Mesothelial cell of epicardium (in vitro differentiated cells): ENCODE data around the gene RGPD4. TPM values are rescaled to one million over a fixed set of nuclear protein-coding genes. Genes with fewer than 3 reads are reported as not detected.
"Not testable (repeated sequence)": the region's sequence is repeated elsewhere in the genome, so short reads cannot be mapped to it uniquely, and the experiment has no call there.

ENCODE experiments used
- DNase-seq, 2 experiments: peaks; one replicate each; pipeline ENCODE4 v3.0.0; 2021; ENCODE audit warnings: low spot score in 2 of 2; ENCODE audit not compliant: unreplicated experiment in 2 of 2
- H3K27ac Mint-ChIP-seq: 2 replicates; pipeline ENCODE4 v1.8.0; 2021; ENCODE audit warnings: mixed read lengths
- H3K27me3 Mint-ChIP-seq: 2 replicates; pipeline ENCODE4 v1.8.0; 2021; ENCODE audit warnings: low read depth, mixed read lengths
- H3K36me3 Mint-ChIP-seq: 2 replicates; pipeline ENCODE4 v1.8.0; 2021; ENCODE audit warnings: mixed read lengths
- H3K4me1 Mint-ChIP-seq: 2 replicates; pipeline ENCODE4 v1.8.0; 2021; ENCODE audit warnings: mixed read lengths
- H3K4me3 Mint-ChIP-seq: 2 replicates; pipeline ENCODE4 v1.8.0; 2021; ENCODE audit warnings: mild to moderate bottlenecking, moderate library complexity, mixed read lengths
- H3K9me3 Mint-ChIP-seq: 2 replicates; pipeline ENCODE4 v1.8.0; 2021; ENCODE audit warnings: mixed read lengths
- CTCF ChIP-seq: fragments of 200-600 bp; sonication (generic); IDR thresholded peaks from one replicate; pipeline ENCODE4 v1.5.0; 2021; ENCODE audit warnings: antibody characterized with exemption; ENCODE audit not compliant: unreplicated experiment
- total RNA-seq: library from RNA; stranded (reverse); gene quantifications from 3 replicates; pipeline ENCODE4 v1.2.1, GENCODE V29; 2021

The RGPD4 gene
- total RNA-seq, 1 donor from 2014 or later, result 0.18 TPM

- not testable (repeated sequence) for H3K4me3 Mint-ChIP-seq, H3K27me3 Mint-ChIP-seq, H3K4me1 Mint-ChIP-seq, H3K9me3 Mint-ChIP-seq, H3K27ac Mint-ChIP-seq, DNase-seq, H3K36me3 Mint-ChIP-seq
These were observed 90.1 kb downstream of the RGPD4 start for GRCh38 chr2:107916696-107917370.

- no peaks in the 10 kb centered on the region for H3K27me3 Mint-ChIP-seq
- no peak overlapping the region for H3K27ac Mint-ChIP-seq
- no peak overlapping the region for H3K4me3 Mint-ChIP-seq
- no peaks in the 10 kb centered on the region for H3K9me3 Mint-ChIP-seq
- DNase-seq, result no peak
- no peaks in the 10 kb centered on the region for H3K36me3 Mint-ChIP-seq
- H3K4me1 Mint-ChIP-seq, result peaks cover 10% of the 10 kb centered on the region
- no peak for TF ChIP-seq CTCF
These were observed 100.4 kb downstream of the RGPD4 start for GRCh38 chr2:107927034-107927534.

GRCh38 chr2:107931412-107931811 lies 104.7 kb downstream of the RGPD4 start:
- DNase-seq, result no peak
- peaks cover 25% of the 10 kb centered on the region for H3K4me1 Mint-ChIP-seq
- H3K4me3 Mint-ChIP-seq, result no peak overlapping the region
- no peaks in the 10 kb centered on the region for H3K36me3 Mint-ChIP-seq
- H3K27ac Mint-ChIP-seq, result peak overlapping the region; percentile 65
- peaks cover 9% of the 10 kb centered on the region for H3K27me3 Mint-ChIP-seq
- H3K9me3 Mint-ChIP-seq, result no peaks in the 10 kb centered on the region
- TF ChIP-seq CTCF, result no peak

- Mint-ChIP-seq H3K4me3 (no peak overlapping the region), H3K27me3 (peaks cover 9% of the 10 kb centered on the region), H3K4me1 (peaks cover 25% of the 10 kb centered on the region), H3K9me3 (no peaks in the 10 kb centered on the region), H3K36me3 (no peaks in the 10 kb centered on the region), H3K27ac (peak overlapping the region; percentile 65)
- no peak for TF ChIP-seq CTCF
- DNase-seq, result no peak
These were observed 105.8 kb downstream of the RGPD4 start for GRCh38 chr2:107932488-107932887.

- Mint-ChIP-seq H3K27ac (no peak overlapping the region), H3K4me1 (peaks cover 25% of the 10 kb centered on the region), H3K9me3 (no peaks in the 10 kb centered on the region), H3K4me3 (no peak overlapping the region), H3K36me3 (no peaks in the 10 kb centered on the region), H3K27me3 (peaks cover 9% of the 10 kb centered on the region)
- TF ChIP-seq CTCF, result peak; percentile 17
- no peak for DNase-seq
These were observed 106.3 kb downstream of the RGPD4 start for GRCh38 chr2:107932979-107933378.

- H3K4me1 Mint-ChIP-seq, result peaks cover 19% of the 10 kb centered on the region
- peaks cover under 1% of the 10 kb centered on the region for H3K9me3 Mint-ChIP-seq
- peaks cover 9% of the 10 kb centered on the region for H3K27me3 Mint-ChIP-seq
- DNase-seq, result no peak
- TF ChIP-seq CTCF, result peak; percentile 90
- H3K36me3 Mint-ChIP-seq, result no peaks in the 10 kb centered on the region
- no peak overlapping the region for H3K4me3 Mint-ChIP-seq
- H3K27ac Mint-ChIP-seq, result no peak overlapping the region
These were observed 110.0 kb downstream of the RGPD4 start for GRCh38 chr2:107936433-107937359.
